ENCODE measurements around the gene USP13. TPM values are rescaled to one million over a fixed set of nuclear protein-coding genes. Genes with fewer than 3 reads are reported as not detected.

USP13 gene
- total RNA-seq, 6 experiments from 2014 or later, result 6.0 to 11.1 (median 6.9) TPM

DNA sequence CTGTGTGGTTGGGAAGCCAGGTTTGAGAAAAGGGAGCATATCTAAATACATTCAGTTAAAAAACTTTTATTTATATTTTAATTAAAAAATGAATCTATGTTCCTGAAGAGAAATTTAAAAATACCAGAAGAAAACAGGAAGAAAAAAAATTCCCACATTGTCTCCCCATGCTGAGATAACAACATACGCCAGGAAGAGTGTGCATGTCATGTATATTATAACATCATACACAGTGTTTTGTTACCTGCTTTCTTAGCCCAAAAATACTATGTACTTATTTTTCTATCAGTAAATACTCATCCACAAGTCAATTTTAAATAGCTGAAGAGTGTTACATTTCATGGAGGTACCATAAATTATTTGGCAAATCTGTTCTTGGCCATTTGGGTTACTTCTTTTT is 18.5 kb downstream of the USP13 start:
- 73% methylated on average over 1 of the region's 1 CpG for WGBS (ENCODE audit: insufficient coverage, low coverage, low lambda C conversion rate, missing lambda C conversion rate)
- intact Hi-C loops (cut with DNase I), result no loop called here
- Histone ChIP-seq H3K4me3 (no peak overlapping the region), H3K27me3 (no peaks in the 10 kb centered on the region), H3K4me1 (peaks cover 0 to 4% (median 0%) of the 10 kb centered on the region in 4 donors), H3K9me3 (no peaks in the 10 kb centered on the region), H3K36me3 (no peaks in the 10 kb centered on the region), H3K27ac (peak overlapping the region; percentile 4 to 71 (median 37))
- DNase-seq, result no peak
- TF ChIP-seq CTCF (IDR thresholded peaks at IDR 0.05), result no peak
- TF ChIP-seq POLR2A (IDR thresholded peaks at IDR 0.05), result no peak
- no peak for ATAC-seq

- TF ChIP-seq POLR2A (IDR thresholded peaks at IDR 0.05) (no peak), CTCF (IDR thresholded peaks at IDR 0.05) (no peak)
- intact Hi-C loops (cut with DNase I), result no loop called here
- no peaks in the 10 kb centered on the region for H3K27me3 ChIP-seq
- ATAC-seq, result peak; percentile 72 to 88 (median 82)
- no peaks in the 10 kb centered on the region for H3K9me3 ChIP-seq
- peaks cover 0 to 4% (median 0%) of the 10 kb centered on the region in 4 donors for H3K4me1 ChIP-seq
- no peaks in the 10 kb centered on the region for H3K36me3 ChIP-seq
- H3K4me3 ChIP-seq, result no peak overlapping the region
- WGBS (ENCODE audit: insufficient coverage, low coverage, low lambda C conversion rate, missing lambda C conversion rate), result 52% methylated on average over 15 of the region's 15 CpGs
- DNase-seq, result no peak
- H3K27ac ChIP-seq, result peak overlapping the region; percentile 4 to 71 (median 37)
Measured at GRCh38 chr3:179671747-179672242, 19.0 kb downstream of the USP13 start.

DNA sequence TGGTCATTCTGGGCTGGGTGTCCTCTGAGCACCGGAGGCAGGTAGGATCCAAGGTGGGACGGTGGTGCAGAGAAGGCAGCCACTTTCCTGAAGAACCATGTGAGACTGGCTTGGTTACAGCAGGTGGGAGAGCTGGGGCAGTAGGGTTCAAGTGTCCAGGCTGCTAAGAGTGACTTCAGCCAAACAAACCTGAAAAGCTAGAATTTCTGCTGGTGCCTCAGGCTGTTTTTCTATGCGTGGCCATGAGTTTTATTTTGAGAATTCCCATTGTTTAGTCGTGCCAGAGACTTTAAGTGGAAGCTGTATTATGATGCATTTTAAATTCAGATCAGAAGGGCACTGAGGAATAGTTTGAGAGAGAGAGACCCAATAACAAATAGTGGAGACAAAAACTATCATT is 20.1 kb downstream of the USP13 start:
- Histone ChIP-seq H3K4me3 (no peak overlapping the region), H3K27ac (no peak overlapping the region), H3K36me3 (no peaks in the 10 kb centered on the region), H3K4me1 (peaks cover 0 to 4% (median 0%) of the 10 kb centered on the region in 4 donors), H3K9me3 (no peaks in the 10 kb centered on the region), H3K27me3 (no peaks in the 10 kb centered on the region)
- ATAC-seq, result no peak
- DNase-seq, result no peak
- intact Hi-C loops (cut with DNase I), result no loop called here
- TF ChIP-seq POLR2A (IDR thresholded peaks at IDR 0.05) (no peak), CTCF (IDR thresholded peaks at IDR 0.05) (no peak)
- WGBS (ENCODE audit: insufficient coverage, low coverage, low lambda C conversion rate, missing lambda C conversion rate), result 85% methylated on average over 3 of the region's 4 CpGs

- Histone ChIP-seq H3K4me3 (no peak overlapping the region), H3K36me3 (no peaks in the 10 kb centered on the region), H3K9me3 (no peaks in the 10 kb centered on the region), H3K27me3 (no peaks in the 10 kb centered on the region), H3K27ac (peak overlapping the region in 1 of 3 donors; percentile 30), H3K4me1 (peaks cover 0 to 4% (median 0%) of the 10 kb centered on the region in 4 donors)
- DNase-seq (no peak), ATAC-seq (peak in 1 of 4 donors; percentile 30)
- intact Hi-C loops (cut with DNase I), result no loop called here
- TF ChIP-seq POLR2A (IDR thresholded peaks at IDR 0.05) (no peak), CTCF (IDR thresholded peaks at IDR 0.05) (no peak)
- 100% methylated on average over 1 of the region's 8 CpGs for WGBS (ENCODE audit: insufficient coverage, low coverage, low lambda C conversion rate, missing lambda C conversion rate)
Measured at GRCh38 chr3:179673523-179673922, 20.7 kb downstream of the USP13 start.

DNA sequence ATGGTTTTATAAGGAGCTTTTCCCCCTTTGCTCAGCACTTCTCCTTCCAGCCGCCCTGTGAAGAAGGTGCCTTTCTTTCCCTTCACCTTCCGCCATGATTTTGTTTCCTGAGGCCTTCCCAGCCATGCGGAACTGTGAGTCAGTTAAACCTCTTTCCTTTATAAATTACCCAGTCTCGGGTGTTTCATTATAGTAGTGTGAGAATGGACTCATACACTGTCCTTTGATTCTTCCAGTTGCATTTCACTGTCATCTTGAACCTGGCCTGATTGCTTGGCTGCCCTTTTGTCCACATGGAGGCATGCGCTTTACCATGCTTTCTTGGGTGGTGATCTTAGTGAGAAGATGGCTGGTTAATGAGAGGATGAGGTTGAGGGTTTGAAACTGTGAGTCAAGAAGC is 23.2 kb downstream of the USP13 start:
- intact Hi-C loops (cut with DNase I), result no loop called here
- WGBS (ENCODE audit: insufficient coverage, low coverage, low lambda C conversion rate, missing lambda C conversion rate), result 95% methylated on average over 4 of the region's 5 CpGs
- peaks cover 0 to 4% (median 0%) of the 10 kb centered on the region in 4 donors for H3K4me1 ChIP-seq
- H3K27me3 ChIP-seq, result no peaks in the 10 kb centered on the region
- no peak overlapping the region for H3K4me3 ChIP-seq
- TF ChIP-seq POLR2A (IDR thresholded peaks at IDR 0.05) (no peak), CTCF (IDR thresholded peaks at IDR 0.05) (no peak)
- DNase-seq, result no peak
- no peak for ATAC-seq
- no peak overlapping the region for H3K27ac ChIP-seq
- H3K9me3 ChIP-seq, result no peaks in the 10 kb centered on the region
- H3K36me3 ChIP-seq, result no peaks in the 10 kb centered on the region

Measured in right lobe of liver (tissue), 6 donors.